Right atrium auricular region (tissue), 2 donors: ENCODE measurements around the gene KLK2. TPM values are rescaled to one million over a fixed set of nuclear protein-coding genes. Genes with fewer than 3 reads are reported as not detected.

ENCODE experiments used
- DNase-seq: peaks from one replicate; pipeline ENCODE4 v3.0.0-alpha.2; 2019; ENCODE audit warnings: low spot score
- H3K27ac ChIP-seq, 2 donors: fragments of 200-600 bp; sonication (generic); 1 replicate in 1 of 2; 2 replicates in 1 of 2; pipeline ENCODE4 v1.5.1; 2016 to 2019
- H3K27me3 ChIP-seq, 2 donors: fragments of 200-600 bp; sonication (generic); one replicate each; pipeline versions ENCODE4 v1.5.1 to v1.6.0; 2017 to 2019
- H3K36me3 ChIP-seq: fragments of 200-600 bp; sonication (generic); one replicate; pipeline ENCODE4 v1.5.1; 2016
- H3K4me1 ChIP-seq, 2 donors: fragments of 200-600 bp; sonication (generic); one replicate each; pipeline versions ENCODE4 v1.5.1 to v1.6.0; 2017 to 2019
- H3K4me3 ChIP-seq, 2 donors: fragments of 200-600 bp; sonication (generic); 1 replicate in 1 of 2; 2 replicates in 1 of 2; pipeline ENCODE4 v1.5.1; 2017 to 2019; ENCODE audit warnings: mild to moderate bottlenecking in 1 of 2, moderate library complexity in 1 of 2
- H3K9me3 ChIP-seq, 2 donors: fragments of 200-600 bp; sonication (generic); one replicate each; pipeline ENCODE4 v1.5.1; 2019
- CTCF ChIP-seq, 2 donors: fragments of 200-600 bp; sonication (generic); IDR thresholded peaks; one replicate each; pipeline ENCODE4 v1.5.1; 2019; ENCODE audit warnings: antibody characterized with exemption in 2 of 2
- total RNA-seq, 2 donors: library from RNA; depleted of rRNA; stranded (reverse); fragments of >200 nt; gene quantifications; one replicate each; pipeline ENCODE4 v1.1.0, GENCODE V29; 2016

The KLK2 gene
- not detected for total RNA-seq

- Histone ChIP-seq H3K9me3 (no peaks in the 10 kb centered on the region), H3K27me3 (no peaks in the 10 kb centered on the region)
Observed at GRCh38 chr19:50873056-50873455, at the start of gene KLK2. KLK2 (plus strand) TSS chr19:50873439; CDS start chr19:50873474, 35 bp downstream.

GRCh38 chr19:50826492-50827240, 46.6 kb upstream of the KLK2 start:
- H3K9me3 ChIP-seq: no peaks in the 10 kb centered on the region
- no peak for TF ChIP-seq CTCF (IDR thresholded peaks at IDR 0.05)
- no peak for DNase-seq
- H3K4me1 ChIP-seq: no peaks in the 10 kb centered on the region
- H3K27me3 ChIP-seq: no peaks in the 10 kb centered on the region
- no peak overlapping the region for H3K27ac ChIP-seq
- H3K36me3 ChIP-seq: no peaks in the 10 kb centered on the region
- no peak overlapping the region for H3K4me3 ChIP-seq

More at GRCh38 chr19:50873056-50873455, at the start of gene KLK2:
- TF ChIP-seq CTCF (IDR thresholded peaks at IDR 0.05): no peak
- no peak within 1 kb of the TSS for H3K4me3 ChIP-seq
- no peaks in the 10 kb centered on the region for H3K4me1 ChIP-seq
- no peak for DNase-seq
- H3K36me3 ChIP-seq: no peaks in the 10 kb centered on the region
- H3K27ac ChIP-seq: no peak within 1 kb of the TSS

- Histone ChIP-seq H3K27me3 (no peaks in the 10 kb centered on the region), H3K27ac (no peak overlapping the region), H3K4me1 (no peaks in the 10 kb centered on the region), H3K9me3 (no peaks in the 10 kb centered on the region), H3K36me3 (no peaks in the 10 kb centered on the region), H3K4me3 (no peak overlapping the region)
- TF ChIP-seq CTCF (IDR thresholded peaks at IDR 0.05): no peak
- DNase-seq: no peak
Observed at GRCh38 chr19:50827476-50827875, 45.8 kb upstream of the KLK2 start.

- Histone ChIP-seq H3K36me3 (no peaks in the 10 kb centered on the region), H3K27ac (no peak overlapping the region), H3K4me1 (no peaks in the 10 kb centered on the region), H3K27me3 (no peaks in the 10 kb centered on the region), H3K9me3 (no peaks in the 10 kb centered on the region), H3K4me3 (no peak overlapping the region)
- no peak for TF ChIP-seq CTCF (IDR thresholded peaks at IDR 0.05)
- no peak for DNase-seq
Observed at GRCh38 chr19:50829801-50830200, 43.4 kb upstream of the KLK2 start.

- Histone ChIP-seq H3K27ac (no peak overlapping the region), H3K4me1 (peaks cover 0 to under 1% of the 10 kb centered on the region in 2 donors), H3K27me3 (no peaks in the 10 kb centered on the region), H3K36me3 (no peaks in the 10 kb centered on the region), H3K9me3 (no peaks in the 10 kb centered on the region), H3K4me3 (no peak overlapping the region)
- DNase-seq: no peak
- no peak for TF ChIP-seq CTCF (IDR thresholded peaks at IDR 0.05)
Observed at GRCh38 chr19:50830266-50831025, 42.8 kb upstream of the KLK2 start.
